ENCODE data around the gene RPTOR. TPM values are rescaled to one million over a fixed set of nuclear protein-coding genes. Genes with fewer than 3 reads are reported as not detected.

The RPTOR gene
- total and polyA plus RNA-seq, 2 experiments from 2014 or later: 6.6 to 16.1 TPM

- H4K20me1 ChIP-seq (ENCODE audit: insufficient read depth): no peaks in the 10 kb centered on the region
Measured at GRCh38 chr17:80561541-80562114, 17.0 kb downstream of the RPTOR start.

GRCh38 chr17:80564545-80564944 lies 19.9 kb downstream of the RPTOR start:
- peaks cover 9% of the 10 kb centered on the region; the same call in 1 of the 2 replicates for H4K20me1 ChIP-seq (ENCODE audit: insufficient read depth)
- H3K79me2 ChIP-seq (ENCODE audit: insufficient read depth): peaks cover 97% of the 10 kb centered on the region
- H3K9me2 ChIP-seq (ENCODE audit: insufficient read depth): no peaks in the 10 kb centered on the region

More at GRCh38 chr17:80561541-80562114, 17.0 kb downstream of the RPTOR start:
- H3K9me3 ChIP-seq (ENCODE audit: low read depth): no peaks in the 10 kb centered on the region
- H3K4me1 ChIP-seq (ENCODE audit: insufficient read depth): peaks cover 7% of the 10 kb centered on the region; the same call in 1 of the 2 replicates
- 98% methylated on average over 4 of the region's 4 CpGs for whole genome bisulfite sequencing, 2 experiments (ENCODE audit: low coverage in 1 of 2, low lambda C conversion rate in 2 of 2, missing lambda C conversion rate in 2 of 2)
- H3K9me2 ChIP-seq (ENCODE audit: insufficient read depth): no peaks in the 10 kb centered on the region
- H3K9ac ChIP-seq: no peak overlapping the region
- H3F3A ChIP-seq (ENCODE audit: insufficient read depth): no peaks in the 10 kb centered on the region
- H3K4me3 ChIP-seq: no peak overlapping the region
- H3K36me3 ChIP-seq (ENCODE audit: low read depth): no peaks in the 10 kb centered on the region
- in situ Hi-C loops (cut with MboI): no loop called here
- no peak overlapping the region for H2AFZ ChIP-seq
- no peak for DNase-seq
- H3K27me3 ChIP-seq (replicated peaks; ENCODE audit: insufficient read depth): no peaks in the 10 kb centered on the region
- no peak for TF ChIP-seq EZH2phosphoT487 (IDR thresholded peaks at IDR 0.05; ENCODE audit: insufficient read depth, low read depth)
- no peak for TF ChIP-seq EZH2 (IDR thresholded peaks at IDR 0.05; ENCODE audit: insufficient read depth, poor library complexity, severe bottlenecking)
- no peak overlapping the region for H3K4me2 ChIP-seq (ENCODE audit: unreplicated experiment)
- H3K27ac ChIP-seq: no peak overlapping the region
- H3K79me2 ChIP-seq (ENCODE audit: insufficient read depth): peaks cover 93% of the 10 kb centered on the region

GRCh38 chr17:80565343-80566053 lies 20.9 kb downstream of the RPTOR start:
- H4K20me1 ChIP-seq (ENCODE audit: insufficient read depth): peaks cover 9% of the 10 kb centered on the region; the same call in 1 of the 2 replicates
- H3K27me3 ChIP-seq (replicated peaks; ENCODE audit: insufficient read depth): no peaks in the 10 kb centered on the region
- no peaks in the 10 kb centered on the region for H3K9me3 ChIP-seq (ENCODE audit: low read depth)
- in situ Hi-C loops (cut with MboI): no loop called here
- no peak overlapping the region for H3K4me3 ChIP-seq
- 81 to 91% methylated on average over 11 to 12 of the region's 12 CpGs for WGBS, 2 experiments (ENCODE audit: low coverage in 1 of 2, low lambda C conversion rate in 2 of 2, missing lambda C conversion rate in 2 of 2)
- no peaks in the 10 kb centered on the region for H3F3A ChIP-seq (ENCODE audit: insufficient read depth)
- H3K4me1 ChIP-seq (ENCODE audit: insufficient read depth): peaks cover 2% of the 10 kb centered on the region; the same call in 1 of the 2 replicates
- no peak for DNase-seq
- no peaks in the 10 kb centered on the region for H3K9me2 ChIP-seq (ENCODE audit: insufficient read depth)
- H3K79me2 ChIP-seq (ENCODE audit: insufficient read depth): peaks cover 97% of the 10 kb centered on the region
- H3K4me2 ChIP-seq (ENCODE audit: unreplicated experiment): no peak overlapping the region
- no peaks in the 10 kb centered on the region for H3K36me3 ChIP-seq (ENCODE audit: low read depth)
- TF ChIP-seq EZH2 (IDR thresholded peaks at IDR 0.05; ENCODE audit: insufficient read depth, poor library complexity, severe bottlenecking) (no peak), EZH2phosphoT487 (IDR thresholded peaks at IDR 0.05; ENCODE audit: insufficient read depth, low read depth) (no peak)
- no peak overlapping the region for H3K27ac ChIP-seq
- H2AFZ ChIP-seq: no peak overlapping the region
- no peak overlapping the region for H3K9ac ChIP-seq

More at GRCh38 chr17:80564545-80564944, 19.9 kb downstream of the RPTOR start:
- Histone ChIP-seq H3K27ac (no peak overlapping the region), H3K27me3 (replicated peaks; ENCODE audit: insufficient read depth) (no peaks in the 10 kb centered on the region), H3F3A (ENCODE audit: insufficient read depth) (no peaks in the 10 kb centered on the region), H3K9me3 (ENCODE audit: low read depth) (no peaks in the 10 kb centered on the region), H3K36me3 (ENCODE audit: low read depth) (no peaks in the 10 kb centered on the region), H3K9ac (no peak overlapping the region), H3K4me1 (ENCODE audit: insufficient read depth) (peaks cover 7% of the 10 kb centered on the region; the same call in 1 of the 2 replicates), H3K4me2 (ENCODE audit: unreplicated experiment) (no peak overlapping the region), H2AFZ (no peak overlapping the region), H3K4me3 (no peak overlapping the region)
- TF ChIP-seq EZH2phosphoT487 (IDR thresholded peaks at IDR 0.05; ENCODE audit: insufficient read depth, low read depth) (no peak), EZH2 (IDR thresholded peaks at IDR 0.05; ENCODE audit: insufficient read depth, poor library complexity, severe bottlenecking) (no peak)
- no peak for DNase-seq
- in situ Hi-C loops (cut with MboI): no loop called here
- 74 to 81% methylated on average over 5 of the region's 5 CpGs for WGBS, 2 experiments (ENCODE audit: low coverage in 1 of 2, low lambda C conversion rate in 2 of 2, missing lambda C conversion rate in 2 of 2)

DNA sequence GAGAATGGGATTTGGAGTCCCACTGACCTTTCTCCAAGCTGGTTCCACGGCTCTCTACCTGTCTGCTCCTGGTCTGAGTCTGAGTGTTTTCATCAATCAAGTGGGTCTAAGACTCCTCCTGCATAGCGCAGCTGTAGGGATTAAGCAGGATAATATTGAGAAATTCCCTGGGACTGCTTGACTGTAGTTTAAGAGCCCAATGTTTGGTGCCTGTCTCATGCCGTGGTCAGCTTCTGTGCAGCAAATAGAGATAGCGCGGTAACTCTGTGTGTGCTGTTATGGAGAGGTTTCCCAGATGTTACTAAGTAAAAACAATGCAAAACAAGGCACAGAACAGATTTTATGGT lies 21.4 kb downstream of the RPTOR start:
- Histone ChIP-seq H3K4me3 (no peak overlapping the region), H3K4me2 (ENCODE audit: unreplicated experiment) (no peak overlapping the region), H3F3A (ENCODE audit: insufficient read depth) (no peaks in the 10 kb centered on the region), H4K20me1 (ENCODE audit: insufficient read depth) (peaks cover 9% of the 10 kb centered on the region; the same call in 1 of the 2 replicates), H3K36me3 (ENCODE audit: low read depth) (no peaks in the 10 kb centered on the region), H3K4me1 (ENCODE audit: insufficient read depth) (no peaks in the 10 kb centered on the region), H2AFZ (no peak overlapping the region), H3K9ac (no peak overlapping the region), H3K27ac (no peak overlapping the region), H3K27me3 (replicated peaks; ENCODE audit: insufficient read depth) (no peaks in the 10 kb centered on the region), H3K9me3 (ENCODE audit: low read depth) (no peaks in the 10 kb centered on the region), H3K9me2 (ENCODE audit: insufficient read depth) (no peaks in the 10 kb centered on the region), H3K79me2 (ENCODE audit: insufficient read depth) (peaks cover 97% of the 10 kb centered on the region)
- in situ Hi-C loops (cut with MboI): no loop called here
- 87 to 89% methylated on average over 5 of the region's 5 CpGs for WGBS, 2 experiments (ENCODE audit: low coverage in 1 of 2, low lambda C conversion rate in 2 of 2, missing lambda C conversion rate in 2 of 2)
- DNase-seq: no peak
- no peak for TF ChIP-seq EZH2phosphoT487 (IDR thresholded peaks at IDR 0.05; ENCODE audit: insufficient read depth, low read depth)
- no peak for TF ChIP-seq EZH2 (IDR thresholded peaks at IDR 0.05; ENCODE audit: insufficient read depth, poor library complexity, severe bottlenecking)
